H9 (cell line): ENCODE measurements around the gene RPL7L1. TPM values are rescaled to one million over a fixed set of nuclear protein-coding genes. Genes with fewer than 3 reads are reported as not detected.
A peak's percentile ranks its signal among the peaks of the same experiment; 100 is the strongest.

Experiments
- DNase-seq: peaks from one replicate; pipeline ENCODE4 v3.0.0-alpha.2; 2017
- H2AFZ ChIP-seq: one replicate; pipeline ENCODE4 v1.6.1; 2013; ENCODE audit warnings: mild to moderate bottlenecking, low read length, control low read depth, moderate library complexity
- H2AK5ac ChIP-seq: 2 replicates; pipeline ENCODE4 v1.6.1; 2013; ENCODE audit warnings: low read length, control low read depth, mixed read lengths; ENCODE audit not compliant: insufficient read length
- H2BK120ac ChIP-seq: one replicate; pipeline ENCODE4 v1.6.1; 2013; ENCODE audit warnings: low read depth, mild to moderate bottlenecking, low read length, control low read depth, inconsistent platforms; ENCODE audit not compliant: poor library complexity, severe bottlenecking
- H2BK12ac ChIP-seq: 2 replicates; pipeline ENCODE4 v1.6.1; 2013; ENCODE audit warnings: low read length, control low read depth, mixed read lengths, low read depth; ENCODE audit not compliant: insufficient read length
- H2BK15ac ChIP-seq: 2 replicates; pipeline ENCODE4 v1.6.1; 2013; ENCODE audit warnings: low read depth, low read length, control low read depth
- H2BK20ac ChIP-seq: one replicate; pipeline ENCODE4 v1.6.1; 2013; ENCODE audit warnings: low read depth, mild to moderate bottlenecking, low read length, control low read depth, inconsistent platforms; ENCODE audit not compliant: poor library complexity, severe bottlenecking
- H2BK5ac ChIP-seq: 2 replicates; pipeline ENCODE4 v1.6.1; 2013; ENCODE audit warnings: low read length, control low read depth, mixed read lengths; ENCODE audit not compliant: insufficient read length
- H3K14ac ChIP-seq: 2 replicates; pipeline ENCODE4 v1.6.1; 2013; ENCODE audit warnings: low read length, control low read depth; ENCODE audit not compliant: insufficient read depth
- H3K18ac ChIP-seq: 2 replicates; pipeline ENCODE4 v1.6.1; 2013; ENCODE audit warnings: low read depth, mild to moderate bottlenecking, mixed read lengths, low read length, control low read depth; ENCODE audit not compliant: insufficient read length
- H3K23ac ChIP-seq: 2 replicates; pipeline ENCODE4 v1.6.1; 2013; ENCODE audit warnings: low read length, control low read depth, mixed read lengths, low read depth; ENCODE audit not compliant: insufficient read length
- H3K23me2 ChIP-seq: 2 replicates; pipeline ENCODE4 v1.6.1; 2013; ENCODE audit warnings: low read depth, mild to moderate bottlenecking, mixed read lengths, low read length, control low read depth; ENCODE audit not compliant: insufficient read length, poor library complexity, severe bottlenecking
- H3K27ac ChIP-seq: 2 replicates; pipeline ENCODE4 v1.5.1; 2013; ENCODE audit warnings: low read length, control low read depth, mixed read lengths, low read depth; ENCODE audit not compliant: insufficient read length
- H3K27me3 ChIP-seq: 2 replicates; pipeline ENCODE4 v1.6.1; 2013; ENCODE audit warnings: low read length, control low read depth, inconsistent platforms; ENCODE audit not compliant: insufficient read depth
- H3K4ac ChIP-seq: 2 replicates; pipeline ENCODE4 v1.6.1; 2013; ENCODE audit warnings: low read depth, mild to moderate bottlenecking, control low read depth, inconsistent platforms, low read length, moderate library complexity
- H3K4me1 ChIP-seq: 2 replicates; pipeline ENCODE4 v1.6.1; 2013; ENCODE audit warnings: low read length, control low read depth, inconsistent platforms; ENCODE audit not compliant: insufficient read depth
- H3K4me2 ChIP-seq: 2 replicates; pipeline ENCODE4 v1.6.1; 2013; ENCODE audit warnings: low read length, control low read depth, mixed read lengths; ENCODE audit not compliant: insufficient read length, insufficient read depth
- H3K56ac ChIP-seq: 2 replicates; pipeline ENCODE4 v1.6.1; 2013; ENCODE audit warnings: low read depth, mild to moderate bottlenecking, mixed read lengths, low read length, control low read depth; ENCODE audit not compliant: insufficient read length
- H3K79me1 ChIP-seq: 2 replicates; pipeline ENCODE4 v1.6.1; 2013; ENCODE audit warnings: low read depth, mild to moderate bottlenecking, moderate library complexity, low read length, control low read depth, inconsistent platforms; ENCODE audit not compliant: insufficient read depth, poor library complexity, severe bottlenecking
- H3K79me2 ChIP-seq: 2 replicates; pipeline ENCODE4 v1.6.1; 2013; ENCODE audit warnings: low read length, control low read depth, inconsistent platforms; ENCODE audit not compliant: insufficient read depth
- H3K9ac ChIP-seq: 2 replicates; pipeline ENCODE4 v1.6.1; 2013; ENCODE audit warnings: low read length, control low read depth, mixed read lengths; ENCODE audit not compliant: insufficient read length; ENCODE audit errors: extremely low read depth
- H3K9me3 ChIP-seq: one replicate; pipeline ENCODE4 v1.6.1; 2013; ENCODE audit warnings: low read depth, low read length, inconsistent platforms; ENCODE audit not compliant: control insufficient read depth
- H3T11ph ChIP-seq: one replicate; pipeline ENCODE4 v1.6.1; 2013; ENCODE audit warnings: mild to moderate bottlenecking, low read length, control low read depth, inconsistent platforms
- H4K20me1 ChIP-seq: one replicate; pipeline ENCODE4 v1.6.1; 2013; ENCODE audit not compliant: control insufficient read depth, insufficient read length, insufficient read depth
- H4K5ac ChIP-seq: 2 replicates; pipeline ENCODE4 v1.6.1; 2013; ENCODE audit warnings: low read depth, mild to moderate bottlenecking, mixed read lengths, low read length, control low read depth; ENCODE audit not compliant: insufficient read length
- H4K8ac ChIP-seq: replicated peaks from 2 replicates; pipeline ENCODE4 v1.6.1; 2013; ENCODE audit warnings: low read length, control low read depth, mixed read lengths, low read depth; ENCODE audit not compliant: insufficient read length
- H4K91ac ChIP-seq: 2 replicates; pipeline ENCODE4 v1.6.1; 2013; ENCODE audit warnings: low read depth, mild to moderate bottlenecking, moderate library complexity, mixed read lengths, low read length, control low read depth; ENCODE audit not compliant: insufficient read length
- H3K27ac Mint-ChIP-seq, 3 experiments: 2 replicates in 2 of 3; 3 replicates in 1 of 3; pipeline ENCODE4 v1.8.0; 2020 to 2021; ENCODE audit warnings: mixed read lengths in 3 of 3, mild to moderate bottlenecking in 1 of 3, moderate library complexity in 1 of 3
- H3K27me3 Mint-ChIP-seq: 2 replicates; pipeline ENCODE4 v1.8.0; 2021; ENCODE audit warnings: low read depth, mild to moderate bottlenecking, moderate library complexity, mixed read lengths
- H3K36me3 Mint-ChIP-seq, 3 experiments: 2 replicates in 2 of 3; 3 replicates in 1 of 3; pipeline ENCODE4 v1.8.0; 2020 to 2021; ENCODE audit warnings: low read depth in 3 of 3, mixed read lengths in 3 of 3; ENCODE audit not compliant: insufficient read depth in 1 of 3
- H3K4me1 Mint-ChIP-seq, 2 experiments: 2 replicates each; pipeline ENCODE4 v1.8.0; 2020; ENCODE audit warnings: mixed read lengths in 2 of 2
- H3K4me3 Mint-ChIP-seq, 2 experiments: 2 replicates in 1 of 2; 3 replicates in 1 of 2; pipeline ENCODE4 v1.8.0; 2020 to 2021; ENCODE audit warnings: mild to moderate bottlenecking in 2 of 2, mixed read lengths in 2 of 2, moderate library complexity in 1 of 2
- H3K9me3 Mint-ChIP-seq, 2 experiments: 2 replicates in 1 of 2; 3 replicates in 1 of 2; pipeline ENCODE4 v1.8.0; 2020; ENCODE audit warnings: mild to moderate bottlenecking in 2 of 2, mixed read lengths in 2 of 2, moderate library complexity in 1 of 2
- WGBS: extraction: QIAGEN DNeasy Blood & Tissue Kit; methylation state at CpG from one replicate; pipeline ENCODE4 v1.1.7; 2013; ENCODE audit warnings: missing lambda C conversion rate, low lambda C conversion rate, mixed read lengths; ENCODE audit not compliant: insufficient read length; ENCODE audit errors: extremely low coverage; 5-methylcytosine and 5-hydroxymethylcytosine counted together
- total RNA-seq: library from RNA; stranded (reverse); gene quantifications from 2 replicates; pipeline ENCODE4 v1.2.1, GENCODE V29; 2021
- TF ChIP-seq, protein P1 (sequence below): fragments of 200-600 bp; sonication (generic); conservative IDR thresholded peaks from 3 replicates; pipeline ENCODE4 v1.8.0; 2021; ENCODE audit warnings: antibody characterized with exemption, mild to moderate bottlenecking

Gene RPL7L1
- total RNA-seq, 1 experiment from 2014 or later, result 130 TPM

DNA sequence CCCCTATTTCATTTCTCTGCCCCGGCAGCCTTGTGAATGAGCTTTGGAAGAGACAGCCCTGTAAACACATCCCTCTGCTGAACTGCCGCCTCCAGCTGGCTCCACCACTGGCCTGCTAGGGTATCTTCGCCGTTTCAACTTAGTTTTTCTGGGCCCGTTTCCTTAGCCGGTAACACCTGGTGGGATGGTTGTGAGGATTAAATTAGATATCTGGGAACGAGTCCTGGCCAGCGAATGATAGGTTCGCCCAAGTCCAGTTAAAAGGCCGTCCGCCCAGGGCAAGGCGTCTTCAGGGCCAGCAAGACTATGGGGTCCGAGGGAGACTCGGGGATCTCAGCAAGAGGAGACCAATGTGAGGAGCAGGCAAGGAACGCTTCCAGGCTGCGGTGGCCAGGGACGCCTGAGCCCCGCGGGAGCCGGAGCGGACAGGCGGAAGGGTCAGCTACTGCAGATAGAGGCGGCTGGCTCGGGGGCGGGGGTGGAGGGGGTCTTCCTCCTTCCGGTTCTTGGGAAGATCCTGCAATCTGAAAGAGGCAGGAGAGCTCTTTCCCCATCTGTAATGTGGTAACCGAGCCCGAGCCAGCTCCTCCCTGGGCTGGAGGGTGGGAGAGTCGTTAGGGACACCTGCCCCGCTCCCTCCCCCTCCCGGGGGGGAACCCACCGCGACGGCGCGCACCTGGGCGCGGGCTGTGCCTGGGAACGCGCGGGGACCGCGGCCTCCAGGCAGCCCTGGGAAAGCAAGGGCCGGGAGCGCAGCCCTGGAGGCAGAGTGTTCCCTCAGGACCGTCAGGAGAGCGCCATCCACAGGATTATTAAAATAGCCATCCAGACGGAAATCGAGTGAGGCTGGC, 32.0 kb downstream of the RPL7L1 start:
- H3K4me1 Mint-ChIP-seq, result peaks cover 5% of the 10 kb centered on the region in 2 experiments; a peak in 3 of 4 replicates
- no peaks in the 10 kb centered on the region for H3K23me2 ChIP-seq

More for the DNA sequence above, 32.0 kb downstream of the RPL7L1 start:
- H3K9me3 Mint-ChIP-seq, result no peaks in the 10 kb centered on the region; a peak in 1 of 5 replicates
- Histone ChIP-seq H3T11ph (no peak overlapping the region), H3K4ac (no peak overlapping the region), H3K14ac (peak overlapping the region; percentile 4; the same call in 1 of the 2 replicates), H2BK12ac (no peak overlapping the region), H4K91ac (no peak overlapping the region), H3K4me2 (peak overlapping the region; percentile 31), H4K5ac (no peak overlapping the region), H2BK20ac (no peak overlapping the region), H2AFZ (no peak overlapping the region), H2BK120ac (no peak overlapping the region), H3K79me1 (no peaks in the 10 kb centered on the region), H3K27me3 (no peaks in the 10 kb centered on the region), H3K9ac (peak overlapping the region; percentile 18), H2BK5ac (no peak overlapping the region), H3K79me2 (no peaks in the 10 kb centered on the region), H3K56ac (no peak overlapping the region), H3K23ac (no peak overlapping the region), H3K9me3 (no peaks in the 10 kb centered on the region), H3K27ac (no peak overlapping the region), H4K8ac (no peak overlapping the region), H2AK5ac (no peak overlapping the region), H4K20me1 (no peaks in the 10 kb centered on the region), H3K18ac (no peak overlapping the region), H3K4me1 (no peaks in the 10 kb centered on the region), H2BK15ac (no peak overlapping the region)
- no CpG with 5 or more reads among the region's 49 CpGs for WGBS
- peak overlapping the region; percentile 73 to 86 for H3K4me3 Mint-ChIP-seq
- H3K27me3 Mint-ChIP-seq, result 0 out of 2 replicates have a peak, but pooled peaks cover 1% of the 10 kb centered on the region
- H3K36me3 Mint-ChIP-seq, result no peaks in the 10 kb centered on the region
- peak; percentile 89 for DNase-seq
- peak overlapping the region; percentile 95 to 98 (median 97) for H3K27ac Mint-ChIP-seq
- TF ChIP-seq, protein P1, sequence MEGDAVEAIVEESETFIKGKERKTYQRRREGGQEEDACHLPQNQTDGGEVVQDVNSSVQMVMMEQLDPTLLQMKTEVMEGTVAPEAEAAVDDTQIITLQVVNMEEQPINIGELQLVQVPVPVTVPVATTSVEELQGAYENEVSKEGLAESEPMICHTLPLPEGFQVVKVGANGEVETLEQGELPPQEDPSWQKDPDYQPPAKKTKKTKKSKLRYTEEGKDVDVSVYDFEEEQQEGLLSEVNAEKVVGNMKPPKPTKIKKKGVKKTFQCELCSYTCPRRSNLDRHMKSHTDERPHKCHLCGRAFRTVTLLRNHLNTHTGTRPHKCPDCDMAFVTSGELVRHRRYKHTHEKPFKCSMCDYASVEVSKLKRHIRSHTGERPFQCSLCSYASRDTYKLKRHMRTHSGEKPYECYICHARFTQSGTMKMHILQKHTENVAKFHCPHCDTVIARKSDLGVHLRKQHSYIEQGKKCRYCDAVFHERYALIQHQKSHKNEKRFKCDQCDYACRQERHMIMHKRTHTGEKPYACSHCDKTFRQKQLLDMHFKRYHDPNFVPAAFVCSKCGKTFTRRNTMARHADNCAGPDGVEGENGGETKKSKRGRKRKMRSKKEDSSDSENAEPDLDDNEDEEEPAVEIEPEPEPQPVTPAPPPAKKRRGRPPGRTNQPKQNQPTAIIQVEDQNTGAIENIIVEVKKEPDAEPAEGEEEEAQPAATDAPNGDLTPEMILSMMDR, result peak; percentile 57; the same call in 2 of the 3 replicates
